ENCODE results near the gene PKN3.

DNA sequence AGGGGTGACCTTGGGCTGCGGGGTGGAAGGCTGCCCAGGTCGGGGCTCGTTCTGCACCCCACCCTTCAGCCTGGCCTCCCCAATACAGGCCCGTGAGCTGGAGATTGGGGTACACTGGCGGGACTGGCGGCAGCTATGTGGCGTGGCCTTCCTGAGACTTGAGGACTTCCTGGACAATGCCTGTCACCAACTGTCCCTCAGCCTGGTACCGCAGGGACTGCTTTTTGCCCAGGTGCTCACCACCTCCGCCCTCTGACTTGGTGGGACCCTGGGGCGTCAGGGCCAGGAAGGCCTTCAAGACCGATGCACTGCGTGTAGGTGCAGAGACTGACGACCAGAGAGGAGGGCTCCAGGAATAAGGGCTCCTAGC, 11.1 kb downstream of the PKN3 start:
- no peak for TF ChIP-seq POLR2A (IDR thresholded peaks at IDR 0.05; ENCODE audit: extremely low read depth, insufficient read length)
- TF ChIP-seq, protein P1, sequence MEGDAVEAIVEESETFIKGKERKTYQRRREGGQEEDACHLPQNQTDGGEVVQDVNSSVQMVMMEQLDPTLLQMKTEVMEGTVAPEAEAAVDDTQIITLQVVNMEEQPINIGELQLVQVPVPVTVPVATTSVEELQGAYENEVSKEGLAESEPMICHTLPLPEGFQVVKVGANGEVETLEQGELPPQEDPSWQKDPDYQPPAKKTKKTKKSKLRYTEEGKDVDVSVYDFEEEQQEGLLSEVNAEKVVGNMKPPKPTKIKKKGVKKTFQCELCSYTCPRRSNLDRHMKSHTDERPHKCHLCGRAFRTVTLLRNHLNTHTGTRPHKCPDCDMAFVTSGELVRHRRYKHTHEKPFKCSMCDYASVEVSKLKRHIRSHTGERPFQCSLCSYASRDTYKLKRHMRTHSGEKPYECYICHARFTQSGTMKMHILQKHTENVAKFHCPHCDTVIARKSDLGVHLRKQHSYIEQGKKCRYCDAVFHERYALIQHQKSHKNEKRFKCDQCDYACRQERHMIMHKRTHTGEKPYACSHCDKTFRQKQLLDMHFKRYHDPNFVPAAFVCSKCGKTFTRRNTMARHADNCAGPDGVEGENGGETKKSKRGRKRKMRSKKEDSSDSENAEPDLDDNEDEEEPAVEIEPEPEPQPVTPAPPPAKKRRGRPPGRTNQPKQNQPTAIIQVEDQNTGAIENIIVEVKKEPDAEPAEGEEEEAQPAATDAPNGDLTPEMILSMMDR (IDR thresholded peaks at IDR 0.05; ENCODE audit: low read depth, low read length): no peak

All from NB4 (cell line).